Measurements from ENCODE around the gene SYT13.
"Not testable (repeated sequence)": the region's sequence is repeated elsewhere in the genome, so short reads cannot be mapped to it uniquely, and the experiment has no call there.

The SYT13 gene

DNA sequence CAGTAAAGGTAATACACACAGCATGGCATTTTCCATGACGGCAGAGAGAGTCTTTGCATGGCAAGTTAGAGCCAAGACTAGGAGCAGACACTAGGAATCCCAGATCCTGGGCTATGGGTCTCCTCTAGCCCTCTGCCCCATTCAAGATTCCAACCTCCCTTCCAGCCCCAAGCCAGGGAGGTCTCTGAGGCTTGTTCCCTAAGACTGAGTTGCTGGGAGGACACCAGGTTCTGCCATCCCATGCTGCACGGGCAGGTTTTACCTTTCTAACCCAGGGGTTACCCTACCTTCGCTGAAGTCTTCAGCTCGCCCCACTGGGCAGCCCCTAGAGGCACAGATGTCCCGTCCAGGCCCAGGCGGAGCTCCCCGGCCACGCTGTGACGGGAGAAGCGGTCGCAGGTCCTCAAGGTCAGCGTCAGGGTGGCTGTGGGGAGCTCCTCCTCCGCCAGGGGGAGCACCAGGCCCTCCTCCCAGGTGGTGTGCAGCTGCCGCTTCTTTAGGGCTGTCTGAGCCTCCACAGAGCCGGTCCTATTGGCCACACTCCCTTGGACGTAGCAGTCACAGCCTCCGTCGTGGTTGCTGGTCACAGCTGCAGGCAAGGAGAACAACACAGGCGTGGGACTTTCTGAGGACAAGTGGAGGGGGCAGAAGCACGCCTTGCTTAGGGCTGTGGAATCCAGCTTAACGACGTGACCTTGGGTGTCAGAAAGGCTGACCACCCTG lies 33.8 kb downstream of the SYT13 start:
- DNase-seq (ENCODE audit: extremely low read depth, insufficient read length): peak; percentile 51
- Histone ChIP-seq H3K27me3 (replicated peaks; ENCODE audit: control insufficient read depth, insufficient read depth, low read length) (peaks cover 3% of the 10 kb centered on the region), H3K36me3 (ENCODE audit: control insufficient read depth, insufficient read depth, low read length) (no peaks in the 10 kb centered on the region), H3K4me3 (replicated peaks; ENCODE audit: low read depth, low read length) (no peak overlapping the region)
- TF ChIP-seq, protein P1, sequence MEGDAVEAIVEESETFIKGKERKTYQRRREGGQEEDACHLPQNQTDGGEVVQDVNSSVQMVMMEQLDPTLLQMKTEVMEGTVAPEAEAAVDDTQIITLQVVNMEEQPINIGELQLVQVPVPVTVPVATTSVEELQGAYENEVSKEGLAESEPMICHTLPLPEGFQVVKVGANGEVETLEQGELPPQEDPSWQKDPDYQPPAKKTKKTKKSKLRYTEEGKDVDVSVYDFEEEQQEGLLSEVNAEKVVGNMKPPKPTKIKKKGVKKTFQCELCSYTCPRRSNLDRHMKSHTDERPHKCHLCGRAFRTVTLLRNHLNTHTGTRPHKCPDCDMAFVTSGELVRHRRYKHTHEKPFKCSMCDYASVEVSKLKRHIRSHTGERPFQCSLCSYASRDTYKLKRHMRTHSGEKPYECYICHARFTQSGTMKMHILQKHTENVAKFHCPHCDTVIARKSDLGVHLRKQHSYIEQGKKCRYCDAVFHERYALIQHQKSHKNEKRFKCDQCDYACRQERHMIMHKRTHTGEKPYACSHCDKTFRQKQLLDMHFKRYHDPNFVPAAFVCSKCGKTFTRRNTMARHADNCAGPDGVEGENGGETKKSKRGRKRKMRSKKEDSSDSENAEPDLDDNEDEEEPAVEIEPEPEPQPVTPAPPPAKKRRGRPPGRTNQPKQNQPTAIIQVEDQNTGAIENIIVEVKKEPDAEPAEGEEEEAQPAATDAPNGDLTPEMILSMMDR (IDR thresholded peaks at IDR 0.05; ENCODE audit: insufficient read depth, low read length, poor library complexity, severe bottlenecking): peak; percentile 89

DNA sequence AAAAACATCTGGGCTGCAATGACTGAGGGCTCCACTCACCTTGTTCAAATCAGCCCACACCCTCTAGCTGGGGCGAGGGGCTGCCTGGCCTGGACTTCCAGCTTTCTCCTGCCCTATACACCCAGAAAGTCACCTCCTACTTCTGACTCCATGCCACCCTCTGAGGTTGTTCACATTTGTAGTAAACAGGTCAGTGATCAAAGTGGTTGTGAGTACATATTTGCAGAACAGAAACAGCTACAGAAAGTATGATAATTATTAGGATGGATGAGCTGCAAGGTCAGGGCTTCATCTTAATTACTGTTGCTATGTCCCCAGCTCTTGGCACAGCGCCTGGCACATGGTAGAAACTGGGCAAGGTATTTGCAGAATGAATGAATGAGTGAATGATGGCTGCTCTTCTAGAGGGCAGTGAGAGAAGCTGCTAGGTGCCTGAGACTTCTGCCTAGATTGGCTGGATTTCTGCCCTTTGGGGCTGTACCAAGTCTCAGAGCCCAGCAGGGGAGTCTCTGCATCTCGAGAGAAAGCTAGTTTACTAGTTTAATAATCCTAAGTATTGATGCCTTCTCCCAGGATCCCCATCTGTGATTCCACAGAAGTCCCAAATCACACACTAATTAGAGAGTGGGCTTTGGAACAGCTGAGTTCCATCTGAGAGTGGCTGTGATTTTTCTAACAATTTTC lies 36.0 kb downstream of the SYT13 start:
- no peaks in the 10 kb centered on the region for H3K36me3 ChIP-seq (ENCODE audit: control insufficient read depth, insufficient read depth, low read length)
- TF ChIP-seq, protein P1 (IDR thresholded peaks at IDR 0.05; ENCODE audit: insufficient read depth, low read length, poor library complexity, severe bottlenecking): no peak
- H3K4me3 ChIP-seq (replicated peaks; ENCODE audit: low read depth, low read length): no peak overlapping the region
- H3K27me3 ChIP-seq (replicated peaks; ENCODE audit: control insufficient read depth, insufficient read depth, low read length): peaks cover 6% of the 10 kb centered on the region
- no peak for DNase-seq (ENCODE audit: extremely low read depth, insufficient read length)

DNA sequence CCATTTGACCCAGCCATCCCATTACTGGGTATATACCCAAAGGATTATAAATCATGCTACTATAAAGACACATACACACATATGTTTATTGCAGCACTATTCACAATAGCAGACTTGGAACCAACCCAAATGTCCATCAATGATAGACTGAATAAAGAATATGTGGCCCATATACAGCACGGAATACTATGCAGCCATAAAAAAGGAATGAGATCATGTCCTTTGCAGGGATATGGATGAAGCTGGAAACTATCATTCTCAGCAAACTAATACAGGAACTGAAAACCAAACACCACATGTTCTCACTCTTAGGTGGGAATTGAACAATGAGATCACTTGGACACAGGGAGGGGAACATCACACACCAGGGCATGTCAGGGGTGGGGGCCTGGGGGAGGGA lies 36.8 kb downstream of the SYT13 start:
- not testable (repeated sequence) for H3K36me3 ChIP-seq (ENCODE audit: control insufficient read depth, insufficient read depth, low read length); DNase-seq (ENCODE audit: extremely low read depth, insufficient read length); H3K27me3 ChIP-seq (replicated peaks; ENCODE audit: control insufficient read depth, insufficient read depth, low read length); H3K4me3 ChIP-seq (replicated peaks; ENCODE audit: low read depth, low read length)

DNA sequence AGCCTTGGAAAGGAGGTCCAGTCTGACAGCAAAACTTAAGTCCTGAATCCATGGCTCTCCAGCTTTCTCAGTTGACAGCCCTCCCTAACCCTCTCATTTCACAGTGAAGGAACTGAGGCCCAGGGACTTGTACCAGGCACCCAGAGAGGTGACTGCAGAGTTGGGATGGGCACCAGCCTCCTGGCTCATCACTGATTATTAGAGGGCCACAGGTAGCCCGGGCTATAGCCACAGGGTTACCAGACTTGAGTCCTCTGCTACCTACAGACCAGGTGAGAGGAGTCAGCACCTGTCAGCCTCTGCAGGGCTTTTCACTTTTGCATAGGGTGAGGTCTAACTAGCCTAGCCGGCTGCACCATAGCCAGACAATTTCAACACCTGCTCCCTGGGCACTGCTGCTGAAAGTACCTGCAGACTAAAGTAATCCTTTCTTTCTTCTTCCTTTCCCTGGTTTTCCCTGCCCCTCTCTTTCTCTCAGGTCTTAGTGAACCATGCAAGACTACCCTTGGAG lies 37.6 kb downstream of the SYT13 start:
- no peaks in the 10 kb centered on the region for H3K36me3 ChIP-seq (ENCODE audit: control insufficient read depth, insufficient read depth, low read length)

DNA sequence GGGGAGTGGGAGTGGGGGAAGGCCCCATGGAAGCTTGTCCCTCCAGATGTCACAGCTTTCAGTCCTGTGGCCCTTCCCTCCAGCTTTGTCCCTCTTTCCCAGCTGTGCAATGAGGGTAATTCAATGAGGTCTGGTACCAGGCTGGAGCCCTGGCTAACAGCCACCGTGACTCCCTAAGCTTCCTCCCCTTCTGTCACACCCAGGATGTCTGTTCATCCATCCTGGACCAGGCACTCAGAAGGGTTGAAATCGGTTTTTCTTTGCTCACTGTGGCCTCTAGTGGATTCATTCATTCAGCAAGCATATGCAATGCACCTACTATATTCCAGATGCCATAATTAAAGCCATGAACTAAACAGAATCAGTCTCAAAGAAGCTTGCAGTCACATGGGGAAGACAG lies 38.7 kb downstream of the SYT13 start:
- Histone ChIP-seq H3K27me3 (replicated peaks; ENCODE audit: control insufficient read depth, insufficient read depth, low read length) (peaks cover 4% of the 10 kb centered on the region), H3K36me3 (ENCODE audit: control insufficient read depth, insufficient read depth, low read length) (no peaks in the 10 kb centered on the region), H3K4me3 (replicated peaks; ENCODE audit: low read depth, low read length) (no peak overlapping the region)
- DNase-seq (ENCODE audit: extremely low read depth, insufficient read length): no peak
- TF ChIP-seq, protein P1 (IDR thresholded peaks at IDR 0.05; ENCODE audit: insufficient read depth, low read length, poor library complexity, severe bottlenecking): no peak

More for the DNA sequence above, 37.6 kb downstream of the SYT13 start:
- Histone ChIP-seq H3K4me3 (replicated peaks; ENCODE audit: low read depth, low read length) (no peak overlapping the region), H3K27me3 (replicated peaks; ENCODE audit: control insufficient read depth, insufficient read depth, low read length) (peaks cover 4% of the 10 kb centered on the region)
- DNase-seq (ENCODE audit: extremely low read depth, insufficient read length): no peak
- TF ChIP-seq, protein P1 (IDR thresholded peaks at IDR 0.05; ENCODE audit: insufficient read depth, low read length, poor library complexity, severe bottlenecking): no peak

DNA sequence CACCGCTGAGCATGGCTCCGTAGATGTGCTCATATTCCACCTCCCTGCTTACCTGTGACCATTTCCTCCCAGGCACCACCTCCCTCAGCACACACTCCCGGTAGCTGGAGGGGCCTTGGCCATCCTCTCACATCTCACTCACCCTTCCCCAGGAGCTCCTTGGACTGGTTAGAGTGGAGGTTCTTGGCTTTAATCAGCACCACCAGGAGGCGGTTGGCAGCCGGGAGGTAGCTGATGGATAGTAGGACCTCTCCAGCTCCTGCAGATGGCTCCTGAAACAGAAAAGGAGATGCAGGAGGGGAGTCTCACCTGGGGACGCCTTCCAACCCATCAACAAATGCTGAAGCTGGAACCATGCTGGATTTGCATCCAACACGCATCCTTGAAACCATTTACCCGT lies 39.9 kb downstream of the SYT13 start:
- DNase-seq (ENCODE audit: extremely low read depth, insufficient read length): no peak
- TF ChIP-seq, protein P1 (IDR thresholded peaks at IDR 0.05; ENCODE audit: insufficient read depth, low read length, poor library complexity, severe bottlenecking): no peak
- Histone ChIP-seq H3K4me3 (replicated peaks; ENCODE audit: low read depth, low read length) (no peak overlapping the region), H3K36me3 (ENCODE audit: control insufficient read depth, insufficient read depth, low read length) (no peaks in the 10 kb centered on the region), H3K27me3 (replicated peaks; ENCODE audit: control insufficient read depth, insufficient read depth, low read length) (peaks cover 4% of the 10 kb centered on the region)

All from GM06990 (cell line).